HepG2 (cell line): ENCODE results near the gene DPM2. TPM values are rescaled to one million over a fixed set of nuclear protein-coding genes. Genes with fewer than 3 reads are reported as not detected.

Experiments
- BCL6 ChIP-seq: IDR thresholded peaks from 2 replicates; pipeline ENCODE4 v1.6.1; 2016; ENCODE audit warnings: missing genetic modification reagents, missing compliant biosample characterization
- CEBPZ ChIP-seq: IDR thresholded peaks from 2 replicates; pipeline ENCODE4 v1.6.1; 2012; ENCODE audit warnings: low read length, improper control_type of control experiment
- DDIT3 ChIP-seq: sonication (generic); formaldehyde crosslinking; IDR thresholded peaks from 2 replicates; pipeline ENCODE4 v1.4.0; 2020; ENCODE audit warnings: mild to moderate bottlenecking, missing genetic modification reagents
- HNRNPL ChIP-seq: fragments of 200-400 bp; formaldehyde crosslinking; IDR thresholded peaks from 2 replicates; pipeline ENCODE4 v1.6.1; 2017; ENCODE audit warnings: mild to moderate bottlenecking, low read depth, low read length
- LBX2 ChIP-seq: sonication (generic); formaldehyde crosslinking; IDR thresholded peaks from 2 replicates; pipeline ENCODE4 v1.5.0; 2020; ENCODE audit warnings: missing genetic modification reagents, mild to moderate bottlenecking, borderline replicate concordance
- MED1 ChIP-seq: sonication (generic); formaldehyde crosslinking; IDR thresholded peaks from 2 replicates; pipeline ENCODE4 v1.4.0; 2020; ENCODE audit warnings: missing genetic modification reagents
- PATZ1 ChIP-seq: sonication (generic); formaldehyde crosslinking; IDR thresholded peaks from 2 replicates; pipeline ENCODE4 v1.4.0; 2020; ENCODE audit warnings: missing genetic modification reagents
- POLR2AphosphoS2 ChIP-seq: IDR thresholded peaks from 2 replicates; pipeline ENCODE4 v1.6.1; 2011; ENCODE audit warnings: low read depth, low read length, improper control_type of control experiment
- PTBP1 ChIP-seq: fragments of 200-400 bp; formaldehyde crosslinking; IDR thresholded peaks from 2 replicates; pipeline ENCODE4 v1.6.1; 2018; ENCODE audit warnings: low read length, low read depth; ENCODE audit not compliant: poor library complexity, severe bottlenecking
- RBM39 ChIP-seq: fragments of 200-400 bp; formaldehyde crosslinking; IDR thresholded peaks from one replicate; pipeline ENCODE4 v1.6.1; 2018; ENCODE audit warnings: antibody characterized with exemption, mild to moderate bottlenecking, low read depth, low read length; ENCODE audit not compliant: poor library complexity, severe bottlenecking
- SP1 ChIP-seq, 2 experiments: fragments of 450-650 bp in 1 of 2; sonication (generic) in 1 of 2; formaldehyde crosslinking in 1 of 2; IDR thresholded peaks; 2 replicates each; pipeline versions ENCODE4 v1.4.0 to v1.6.1; 2016 to 2020; ENCODE audit warnings: missing genetic modification reagents in 1 of 2
- THAP11 ChIP-seq: IDR thresholded peaks from 2 replicates; pipeline ENCODE4 v1.6.1; 2016; ENCODE audit warnings: missing biosample characterization, missing genetic modification reagents
- ZBTB25 ChIP-seq: IDR thresholded peaks from 2 replicates; pipeline ENCODE4 v1.6.1; 2018; ENCODE audit warnings: missing genetic modification reagents
- ZNF501 ChIP-seq: sonication (generic); formaldehyde crosslinking; IDR thresholded peaks from 2 replicates; pipeline ENCODE4 v1.5.1; 2020; ENCODE audit warnings: mild to moderate bottlenecking, moderate library complexity, missing genetic modification reagents
- ZNF513 ChIP-seq: sonication (generic); formaldehyde crosslinking; conservative IDR thresholded peaks from 2 replicates; pipeline ENCODE4 v1.5.0; 2020; ENCODE audit warnings: missing genetic modification reagents
- ZNF639 ChIP-seq: conservative IDR thresholded peaks from 2 replicates; pipeline ENCODE4 v1.6.1; 2018; ENCODE audit warnings: missing genetic modification reagents
- ZNF776 ChIP-seq: sonication (generic); formaldehyde crosslinking; IDR thresholded peaks from 2 replicates; pipeline ENCODE4 v1.4.0; 2020; ENCODE audit warnings: mild to moderate bottlenecking, missing genetic modification reagents
- ZSCAN29 ChIP-seq: sonication (generic); formaldehyde crosslinking; conservative IDR thresholded peaks from 2 replicates; pipeline ENCODE4 v1.4.0; 2020; ENCODE audit warnings: mild to moderate bottlenecking, missing genetic modification reagents
- polyA plus RNA-seq, 8 experiments: library from polyadenylated mRNA; depleted of rRNA in 3 of 8; stranded (reverse) in 7 of 8; unstranded in 1 of 8; fragments of >200 nt; fragmentation: Illumina TruSeq in 4 of 8; extraction: Trizol in 4 of 8; gene quantifications; 2 replicates each; pipeline versions ENCODE4 v1.2.1 to v1.2.3, GENCODE V29; 2011 to 2016; ENCODE audit warnings: low read depth in 4 of 8, missing spikeins in 1 of 8, mixed read lengths in 1 of 8; ENCODE audit not compliant: insufficient read depth in 1 of 8
- total RNA-seq, 5 experiments: library from RNA; depleted of rRNA; stranded (reverse); fragments of >200 nt; fragmentation: Illumina TruSeq; extraction: Trizol; gene quantifications; 2 replicates each; pipeline ENCODE4 v1.2.3, GENCODE V29; 2016; ENCODE audit warnings: low read depth in 1 of 5

DPM2 gene
- total and polyA plus RNA-seq, 2 of the 13 experiments (the other 11 are each of a cell fraction or from before 2014, with no cell fraction given): 24.8 to 35.3 TPM

- peak; percentile 68 for TF ChIP-seq MED1
- TF ChIP-seq ZBTB25: 0 out of 2 replicates have a peak, but pooled peaks have one; percentile 42
- TF ChIP-seq HNRNPL: peak; percentile 92
- no peak for TF ChIP-seq LBX2 (CRISPR knock-in tag)
- TF ChIP-seq PATZ1 (CRISPR knock-in tag): peak; percentile 73
- no peak for TF ChIP-seq SP1 (IDR thresholded peaks at IDR 0.05)
- peak; percentile 46 for TF ChIP-seq SP1 (CRISPR knock-in tag; IDR thresholded peaks at IDR 0.05)
- TF ChIP-seq ZNF513: no peak
- TF ChIP-seq PTBP1: no peak
- no peak for TF ChIP-seq CEBPZ
- TF ChIP-seq BCL6: peak; percentile 54; the same call in 1 of the 2 replicates
- no peak for TF ChIP-seq DDIT3 (CRISPR knock-in tag)
- no peak; the same call in 1 of the 2 replicates for TF ChIP-seq ZNF639
- TF ChIP-seq ZSCAN29 (CRISPR knock-in tag): 0 out of 2 replicates have a peak, but pooled peaks have one; percentile 31
- TF ChIP-seq ZNF501 (CRISPR knock-in tag): peak; percentile 50; the same call in 1 of the 2 replicates
- no peak for TF ChIP-seq RBM39
- no peak for TF ChIP-seq ZNF776
- no peak for TF ChIP-seq POLR2AphosphoS2
- peak; percentile 69 for TF ChIP-seq THAP11
These were observed 17.8 kb upstream of the DPM2 start (continued) for GRCh38 chr9:127955294-127956015.
